HG03469 (cell line): ENCODE measurements around the gene RPS29.
"Not testable (repeated sequence)": the region's sequence is repeated elsewhere in the genome, so short reads cannot be mapped to it uniquely, and the experiment has no call there.

Experiments
- ATAC-seq: cut with Tn5 transposase; IDR thresholded peaks from one replicate; pipeline ENCODE4 v1.9.1; 2021; ENCODE audit warnings: mild to moderate bottlenecking, moderate library complexity, moderate number of reproducible peaks; ENCODE audit not compliant: unreplicated experiment

The RPS29 gene

GRCh38 chr14:49585803-49586672, at the start of gene RPS29:
Gene RPS29, minus strand, starts transcription at chr14:49586380. Its CDS starts 34 bp downstream, at chr14:49586346.
- peak; percentile 87 for ATAC-seq

GRCh38 chr14:49634547-49635334, 48.6 kb upstream of the RPS29 start, which contains the start of gene DNAAF2:
Gene DNAAF2, minus strand, starts transcription at chr14:49635244. Its CDS starts 95 bp downstream, at chr14:49635149.
- ATAC-seq = peak; percentile 21

GRCh38 chr14:49633640-49634546, 47.7 kb upstream of the RPS29 start:
- peak; percentile 67 for ATAC-seq

GRCh38 chr14:49623941-49624839, 38.0 kb upstream of the RPS29 start:
- no peak for ATAC-seq

- ATAC-seq = no peak
These were observed 37.2 kb upstream of the RPS29 start for GRCh38 chr14:49623387-49623786.

GRCh38 chr14:49622022-49622607, 35.9 kb upstream of the RPS29 start:
- ATAC-seq = no peak

- no peak for ATAC-seq
These were observed 35.1 kb upstream of the RPS29 start for GRCh38 chr14:49621114-49621881.

- peak; percentile 86 for ATAC-seq
These were observed 34.3 kb upstream of the RPS29 start, which contains the start of the genes MGAT2 and RPL36AL for GRCh38 chr14:49620182-49621113. Gene MGAT2, plus strand, starts transcription at chr14:49620799. Its CDS starts 470 bp downstream, at chr14:49621269. Gene RPL36AL, minus strand, starts transcription at chr14:49620626. Its CDS starts 1,522 bp downstream, at chr14:49619104.

GRCh38 chr14:49619730-49620129, 33.5 kb upstream of the RPS29 start:
- ATAC-seq = no peak

GRCh38 chr14:49619273-49619672, 33.1 kb upstream of the RPS29 start:
- not testable (repeated sequence) for ATAC-seq

- ATAC-seq = no peak
These were observed 31.8 kb upstream of the RPS29 start for GRCh38 chr14:49617852-49618519.

- ATAC-seq = no peak
These were observed 29.6 kb upstream of the RPS29 start for GRCh38 chr14:49615776-49616175.

- ATAC-seq = no peak
These were observed 28.0 kb upstream of the RPS29 start for GRCh38 chr14:49614196-49614595.

- no peak for ATAC-seq
These were observed 26.5 kb upstream of the RPS29 start for GRCh38 chr14:49612671-49613070.

GRCh38 chr14:49612251-49612650, 26.1 kb upstream of the RPS29 start:
- no peak for ATAC-seq

- no peak for ATAC-seq
These were observed 21.4 kb upstream of the RPS29 start for GRCh38 chr14:49607583-49607982.
